Astrocyte of the hippocampus (primary cell): ENCODE measurements around the gene FIBCD1.
A peak's percentile ranks its signal among the peaks of the same experiment; 100 is the strongest.
"Not testable (repeated sequence)": the region's sequence is repeated elsewhere in the genome, so short reads cannot be mapped to it uniquely, and the experiment has no call there.

Source experiments
- DNase-seq: peaks from one replicate; pipeline ENCODE4 v3.0.0; 2011; ENCODE audit warnings: low read depth, low spot score

The FIBCD1 gene

DNA sequence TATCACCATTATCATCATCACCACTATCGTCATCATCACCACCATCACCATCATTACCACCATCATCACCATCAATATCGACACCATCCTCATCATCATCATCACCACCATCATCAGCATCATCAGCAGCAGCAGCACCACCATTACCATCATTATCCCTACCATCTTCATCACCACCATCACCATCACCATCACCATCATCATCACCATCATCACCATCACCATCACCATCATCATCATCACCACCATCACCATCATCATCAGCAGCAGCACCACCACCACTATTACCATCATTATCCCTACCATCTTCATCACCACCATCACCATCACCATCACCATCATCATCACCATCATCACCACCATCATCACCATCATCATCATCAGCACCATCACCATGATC lies 15.9 kb upstream of the FIBCD1 start:
- DNase-seq, result not testable (repeated sequence)

DNA sequence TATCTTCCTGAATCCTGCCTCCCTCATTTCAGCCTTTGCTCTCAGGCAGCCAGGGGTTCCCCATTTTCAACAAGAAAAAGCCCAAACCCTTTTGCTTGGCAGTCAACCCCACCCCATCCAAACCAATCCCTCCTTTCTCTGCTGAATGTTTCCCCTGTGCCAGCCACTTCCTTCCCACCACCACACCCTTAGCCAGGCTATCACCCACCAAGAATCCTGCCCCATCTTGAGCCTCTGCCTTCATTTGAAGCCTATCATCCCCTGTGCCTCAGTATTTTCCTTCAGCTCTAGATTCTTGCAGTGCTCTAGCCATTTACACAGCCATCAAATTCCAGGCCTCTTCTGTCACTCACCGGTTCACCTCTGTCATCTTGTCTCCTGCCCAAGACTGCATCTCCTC lies 15.3 kb upstream of the FIBCD1 start:
- DNase-seq, result no peak

DNA sequence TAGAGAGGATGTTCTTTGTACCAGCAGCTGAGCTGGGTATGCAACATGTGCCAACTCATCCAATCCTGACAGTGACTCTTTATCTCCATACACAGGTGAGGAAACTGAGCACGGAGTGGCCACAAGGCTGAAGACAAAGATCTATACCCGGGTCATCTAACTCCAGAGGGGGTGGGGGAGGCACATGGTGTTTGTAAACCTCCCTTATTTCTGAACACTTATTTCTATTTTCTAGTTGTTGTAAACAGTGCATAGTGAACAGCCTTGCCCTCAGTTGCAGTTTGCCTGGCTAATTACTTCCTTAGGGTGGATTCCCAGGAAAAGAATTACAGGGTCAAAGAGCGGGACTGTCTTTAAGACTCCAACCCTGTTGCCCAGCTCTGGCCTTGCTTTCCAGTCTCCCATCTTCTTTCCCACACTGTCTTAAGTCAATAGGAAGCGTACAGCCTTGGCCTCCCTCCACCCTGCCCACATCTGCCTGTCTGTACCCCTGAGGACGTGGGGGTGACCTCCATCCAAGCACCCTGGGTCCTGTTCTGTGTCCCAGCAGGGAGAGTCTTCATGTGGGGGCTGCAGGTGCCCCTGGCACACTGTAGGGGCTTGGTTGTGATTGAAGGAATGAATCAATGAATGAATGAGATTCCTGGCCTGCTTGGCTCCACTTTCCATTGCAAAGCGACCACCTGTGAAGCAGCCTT lies 13.2 kb upstream of the FIBCD1 start:
- DNase-seq, result no peak

DNA sequence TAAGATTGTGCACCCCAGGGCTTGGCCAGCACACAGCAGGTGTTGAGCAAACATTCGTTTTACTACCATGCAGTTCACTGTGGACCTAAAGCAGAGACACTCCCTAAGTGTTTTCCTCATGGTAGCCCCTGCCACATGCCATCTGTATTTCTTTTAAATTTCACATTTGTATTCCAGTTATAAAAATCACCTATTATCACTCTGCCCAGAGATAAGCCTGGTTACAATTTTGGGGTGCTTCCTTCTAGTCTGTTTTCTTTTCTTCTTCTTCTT lies 10.9 kb upstream of the FIBCD1 start:
- DNase-seq, result no peak

DNA sequence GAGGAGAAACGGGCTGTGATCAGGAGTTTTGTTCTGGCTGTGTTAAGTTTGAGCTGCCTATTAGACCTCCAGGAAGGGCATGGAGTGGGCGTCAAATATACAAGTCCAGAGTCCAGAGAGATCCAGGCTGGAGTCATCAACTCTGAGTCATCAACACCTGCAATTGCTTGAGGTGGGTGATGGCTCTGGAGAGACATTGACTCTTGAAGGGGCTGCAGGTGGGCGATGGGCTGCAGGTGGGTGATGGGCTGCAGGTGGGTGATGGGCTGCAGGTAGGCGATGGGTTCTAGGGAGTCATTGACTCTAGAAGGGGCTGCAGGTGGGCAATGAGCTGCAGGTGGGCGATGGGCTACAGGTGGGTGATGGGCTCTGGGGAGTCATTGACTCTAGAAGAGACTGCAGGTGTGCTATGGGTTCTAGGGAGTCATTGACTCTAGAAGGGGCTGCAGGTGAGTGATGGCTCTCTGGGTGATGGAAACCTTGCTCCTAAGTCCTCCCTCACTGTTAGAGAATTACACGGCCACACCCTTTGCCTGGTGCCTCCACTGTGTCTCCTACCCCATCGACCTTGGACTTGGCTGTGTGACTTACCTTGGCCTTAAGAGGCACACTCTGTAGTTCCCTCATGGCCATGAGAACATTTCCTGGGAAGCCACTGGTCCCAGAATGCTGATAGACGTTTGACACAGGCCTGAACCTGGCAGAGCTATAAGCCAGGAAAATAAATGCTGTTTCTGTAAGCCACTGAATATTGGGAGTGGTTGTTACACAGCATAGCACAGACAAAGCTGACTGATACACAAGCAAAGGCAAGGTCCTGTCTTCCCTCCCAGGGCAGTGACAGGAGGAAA lies 10.4 kb upstream of the FIBCD1 start:
- no peak for DNase-seq

DNA sequence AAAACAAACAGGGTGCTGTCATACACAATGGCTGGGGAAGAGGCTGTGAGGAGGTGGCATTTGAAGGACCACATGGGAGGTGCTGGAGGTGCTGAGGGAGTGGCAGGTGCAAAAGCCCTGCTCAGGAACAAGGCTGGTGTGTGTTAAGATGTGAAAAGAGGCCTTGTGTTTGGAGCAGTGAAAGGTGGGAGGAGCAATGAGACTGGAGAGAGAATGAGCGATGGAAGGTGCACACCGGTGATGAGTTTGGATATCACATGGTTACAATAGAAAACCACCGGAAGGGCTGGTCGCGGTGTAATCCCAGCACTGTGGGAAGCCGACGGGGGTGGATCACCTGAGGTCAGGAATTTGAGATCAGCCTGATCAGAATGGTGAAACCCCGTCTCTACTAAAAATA lies 9.2 kb upstream of the FIBCD1 start:
- no peak for DNase-seq

DNA sequence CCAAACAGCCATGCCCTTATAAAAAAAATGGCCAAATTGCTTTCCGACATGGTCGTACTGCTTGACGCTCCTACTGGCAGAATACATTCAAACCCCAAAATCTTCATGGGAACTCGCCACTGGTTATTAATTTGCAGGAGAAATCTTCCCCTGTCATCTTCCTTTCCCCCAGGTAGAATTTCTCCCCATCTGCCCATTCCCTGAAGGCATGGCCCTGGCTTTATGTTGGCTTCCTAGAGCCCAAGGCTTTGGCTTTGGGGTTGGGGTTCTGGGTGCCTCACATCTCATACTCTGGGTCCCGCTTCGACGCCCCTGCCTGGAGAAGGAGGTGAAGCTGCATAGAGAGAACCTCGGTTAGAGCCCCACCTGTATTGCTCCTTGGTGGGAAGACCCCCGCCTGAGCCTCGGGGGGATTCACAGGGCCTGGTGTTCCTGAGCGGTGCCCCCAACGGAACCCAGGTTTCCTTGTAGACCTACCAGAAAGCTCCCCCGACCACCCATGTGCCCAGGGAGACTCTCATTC lies 8.6 kb upstream of the FIBCD1 start:
- DNase-seq, result no peak

DNA sequence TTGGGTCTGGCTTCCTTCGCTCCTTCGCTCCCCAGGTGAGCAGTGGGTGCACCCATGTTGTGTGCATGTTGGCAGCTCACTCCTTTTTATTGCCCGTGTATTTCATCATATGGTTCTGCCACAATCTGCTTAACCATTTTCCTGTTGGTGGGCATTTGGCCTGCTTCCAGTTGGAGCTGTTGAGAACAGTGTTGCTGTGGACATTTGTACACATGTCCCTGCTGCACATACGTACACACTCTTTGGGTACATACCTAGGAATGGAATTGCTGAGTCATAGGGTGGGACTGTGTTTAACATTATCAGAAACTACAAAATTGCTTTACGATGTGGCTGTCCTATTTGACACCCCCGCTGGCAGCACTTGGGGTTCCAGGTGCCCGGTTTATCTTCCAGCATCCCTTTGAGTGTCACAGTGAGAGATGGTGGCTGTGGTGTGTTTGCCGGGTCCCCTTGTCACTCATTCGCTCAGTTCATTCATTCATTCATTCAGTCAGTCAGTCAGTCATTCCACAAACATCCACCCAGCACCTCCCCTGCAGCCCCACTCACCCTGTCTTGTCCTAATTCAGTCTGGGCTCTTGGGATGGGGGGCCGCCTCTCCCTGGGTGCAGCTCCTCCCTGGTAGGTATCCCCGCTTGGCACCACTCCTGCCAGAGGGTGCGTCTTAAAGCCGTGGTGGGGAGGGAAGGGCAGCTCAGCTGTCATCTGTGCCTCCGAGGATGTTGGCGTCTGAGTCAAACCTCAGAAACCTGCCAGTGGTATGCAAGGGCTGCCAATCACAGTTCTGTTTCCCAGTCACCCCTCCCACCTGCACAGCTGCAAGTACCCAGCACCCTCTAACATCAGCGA lies 7.9 kb upstream of the FIBCD1 start:
- DNase-seq, result no peak

DNA sequence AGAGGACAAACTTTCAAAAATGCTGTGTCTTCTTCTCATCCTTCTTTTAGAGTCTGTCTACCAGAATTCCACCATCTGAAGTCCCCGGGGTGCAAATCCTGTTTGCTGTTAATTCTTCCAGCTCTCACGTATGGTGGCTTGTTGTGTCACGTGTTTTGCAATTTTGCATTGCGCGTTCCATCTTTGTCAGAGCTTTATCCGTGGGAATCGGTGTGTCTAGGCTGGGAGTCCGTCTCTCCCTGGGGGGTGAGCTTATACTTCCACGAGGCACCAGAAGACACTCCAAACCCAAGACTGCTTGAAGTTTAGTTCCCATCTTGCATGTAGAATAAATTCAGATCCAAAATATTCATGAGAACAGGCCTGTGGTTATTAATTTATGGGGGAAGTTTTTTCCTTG lies 6.1 kb upstream of the FIBCD1 start:
- no peak for DNase-seq

DNA sequence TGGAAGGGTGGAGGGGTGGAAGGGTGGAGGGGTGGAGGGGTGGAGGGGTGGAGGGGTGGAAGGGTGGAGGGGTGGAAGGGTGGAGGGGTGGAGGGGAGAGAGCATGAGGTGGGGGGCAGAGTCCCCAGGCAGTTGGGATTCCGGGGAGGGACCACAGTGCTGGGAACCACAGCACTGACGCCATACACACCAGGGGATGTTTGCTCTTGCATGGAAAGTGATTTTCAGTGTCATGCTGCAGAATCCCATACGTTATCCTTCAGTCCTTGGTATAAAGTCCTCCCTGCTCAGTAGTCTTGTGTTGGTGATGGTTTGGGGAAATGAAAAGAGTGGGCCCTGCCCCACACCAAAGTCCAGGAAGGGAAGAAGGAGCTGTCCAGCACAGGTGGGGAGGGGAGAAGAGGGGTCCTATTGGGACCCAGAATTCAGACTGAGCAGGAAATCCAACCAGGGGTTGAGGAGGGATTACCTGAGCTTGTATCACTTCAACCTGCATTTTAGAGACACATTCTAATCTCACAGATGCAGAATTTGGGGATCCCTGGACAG lies 5.5 kb upstream of the FIBCD1 start:
- DNase-seq, result no peak

DNA sequence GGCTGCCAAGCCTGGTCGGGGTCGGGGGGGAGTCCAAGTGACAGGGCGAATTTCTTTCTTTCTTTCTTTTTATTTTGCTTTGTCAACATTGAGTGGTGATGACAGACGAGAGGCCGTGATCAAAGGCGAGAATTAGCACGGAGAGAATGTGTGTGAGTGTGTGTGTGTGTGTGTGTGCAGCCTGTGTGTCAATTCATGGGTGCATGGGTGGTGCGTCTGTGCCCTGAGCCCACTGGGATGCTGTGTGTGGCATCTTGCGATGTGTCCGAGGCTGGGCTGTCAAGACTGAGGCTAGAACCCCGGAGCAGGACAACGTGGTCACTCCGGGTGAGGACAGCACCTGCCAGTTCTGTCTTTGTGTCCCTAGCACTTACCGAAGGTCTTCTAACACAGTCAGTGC lies 4.7 kb upstream of the FIBCD1 start:
- no peak for DNase-seq

DNA sequence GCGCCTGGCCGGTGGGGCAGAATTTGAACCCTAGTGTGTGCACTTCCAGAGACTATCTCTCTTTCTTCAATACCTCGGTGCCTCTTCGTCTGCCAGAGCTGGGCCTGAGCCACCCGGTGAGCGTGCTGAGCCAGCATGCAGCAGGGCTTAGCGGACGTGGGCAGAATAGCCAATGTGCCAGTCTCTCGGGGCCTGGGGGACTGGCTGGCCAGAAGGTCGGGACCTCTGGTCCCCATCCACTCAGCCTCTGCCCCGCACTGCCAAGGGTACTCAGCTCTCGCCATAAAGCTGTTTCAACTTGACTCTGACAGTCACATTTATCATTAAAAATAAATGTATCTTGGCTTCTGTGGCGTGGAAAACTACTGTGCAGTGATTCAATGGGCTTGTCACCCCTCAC lies 4.2 kb upstream of the FIBCD1 start:
- no peak for DNase-seq

DNA sequence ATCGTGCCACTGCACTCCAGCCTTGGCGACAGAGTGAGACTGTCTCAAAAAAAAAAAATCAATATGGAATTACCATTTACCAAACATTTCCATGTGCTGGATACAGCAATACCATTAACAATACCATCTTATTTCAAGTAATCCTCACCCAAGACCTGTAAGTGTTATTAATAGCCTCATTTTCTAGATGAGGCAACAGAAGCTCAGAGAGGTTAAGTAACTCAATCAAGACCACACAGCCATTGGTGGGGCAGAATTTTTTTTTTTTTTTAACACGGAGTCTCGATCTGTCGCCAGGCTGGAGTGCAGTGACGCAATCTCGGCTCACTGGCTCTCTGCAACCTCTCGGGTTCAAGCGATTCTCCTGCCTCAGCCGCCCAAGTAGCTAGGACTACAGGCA lies 3.6 kb upstream of the FIBCD1 start:
- DNase-seq, result no peak

DNA sequence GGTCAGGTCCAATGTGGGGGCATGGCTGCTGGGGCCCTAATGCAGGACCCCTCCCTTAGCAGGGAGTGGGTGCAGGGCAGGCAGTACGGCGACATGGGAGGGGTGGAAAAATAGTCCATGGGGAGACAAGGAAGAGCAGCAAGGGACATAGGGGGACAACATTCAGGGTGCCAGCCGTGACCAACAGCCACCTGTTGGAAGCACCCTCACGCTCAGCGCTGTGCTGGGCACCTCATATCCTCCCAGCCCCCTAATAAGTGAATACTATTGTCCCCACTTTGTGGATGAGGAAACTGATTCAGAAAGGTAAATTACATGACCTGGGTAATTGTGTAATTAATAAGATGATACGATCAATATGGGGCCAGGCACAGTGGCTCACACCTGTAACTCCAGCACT lies 3.0 kb upstream of the FIBCD1 start:
- no peak for DNase-seq

DNA sequence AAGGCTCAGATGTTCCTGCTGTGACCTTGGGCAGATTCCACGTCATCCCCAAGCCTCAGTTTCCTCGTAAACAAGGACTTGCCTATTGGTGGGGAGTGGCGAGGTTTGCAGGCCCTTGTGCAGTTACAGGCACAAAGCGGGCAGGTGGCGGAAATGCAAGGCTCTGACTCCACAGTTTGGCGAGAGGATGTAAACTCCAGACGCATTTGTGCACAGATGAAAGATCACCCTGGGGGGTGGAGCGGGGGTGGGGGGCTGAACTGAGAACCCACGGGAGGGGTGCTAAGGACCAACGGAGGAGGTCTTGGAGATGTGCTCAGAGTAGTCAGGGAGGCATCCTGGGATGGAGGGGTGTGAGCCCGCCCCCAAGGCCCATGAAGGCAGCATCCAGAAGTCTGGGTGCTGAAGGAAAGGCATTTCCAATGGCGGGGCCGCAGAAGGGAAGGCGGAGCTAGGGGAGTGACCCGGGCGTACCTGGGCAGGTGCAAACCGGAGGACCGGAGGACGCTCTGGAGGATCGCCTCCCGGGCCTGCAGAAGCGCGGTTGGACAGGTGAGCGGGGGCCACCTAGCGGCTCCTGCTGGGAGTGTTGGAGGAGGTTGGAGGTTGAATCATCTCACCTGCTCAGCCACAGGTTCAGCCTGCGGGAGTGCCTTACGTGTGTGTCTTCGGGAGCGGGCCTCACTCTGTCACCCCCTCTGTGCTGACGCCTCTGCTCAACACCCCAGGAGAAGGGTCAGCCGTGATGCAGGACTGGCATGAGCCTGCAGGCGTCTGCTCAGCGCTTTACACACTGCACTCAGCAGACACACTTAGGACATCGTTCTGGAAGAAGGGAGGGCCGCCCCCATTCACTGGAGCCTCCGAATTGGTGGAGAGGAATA lies 1.9 kb upstream of the FIBCD1 start:
- DNase-seq, result peak; percentile 73

DNA sequence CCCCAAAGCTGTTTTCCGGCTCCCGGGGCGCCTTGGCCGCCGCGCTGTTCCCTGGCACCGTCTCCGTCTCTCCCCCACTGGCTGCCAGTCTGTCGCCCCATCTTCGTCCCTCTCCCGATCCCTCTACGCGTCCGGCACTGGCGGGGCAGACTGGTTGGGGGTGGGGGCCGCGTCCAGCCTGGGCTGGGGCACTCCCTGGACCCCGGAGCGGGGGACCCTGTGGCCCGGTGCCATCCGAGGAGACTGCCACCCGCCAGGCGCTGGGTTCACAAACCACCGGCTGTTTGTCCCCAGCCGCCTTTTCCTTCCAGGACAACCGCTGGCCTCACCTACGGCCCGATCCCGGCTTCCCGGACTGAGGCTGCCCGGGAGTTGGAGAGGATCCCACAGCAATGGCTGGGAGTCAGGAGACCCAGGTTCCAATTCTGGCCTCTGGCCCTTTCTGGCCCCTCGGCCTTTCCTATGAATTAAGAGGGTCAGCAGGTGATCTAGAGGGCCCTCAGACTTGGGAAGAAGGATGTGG lies 1.0 kb upstream of the FIBCD1 start:
- no peak for DNase-seq

DNA sequence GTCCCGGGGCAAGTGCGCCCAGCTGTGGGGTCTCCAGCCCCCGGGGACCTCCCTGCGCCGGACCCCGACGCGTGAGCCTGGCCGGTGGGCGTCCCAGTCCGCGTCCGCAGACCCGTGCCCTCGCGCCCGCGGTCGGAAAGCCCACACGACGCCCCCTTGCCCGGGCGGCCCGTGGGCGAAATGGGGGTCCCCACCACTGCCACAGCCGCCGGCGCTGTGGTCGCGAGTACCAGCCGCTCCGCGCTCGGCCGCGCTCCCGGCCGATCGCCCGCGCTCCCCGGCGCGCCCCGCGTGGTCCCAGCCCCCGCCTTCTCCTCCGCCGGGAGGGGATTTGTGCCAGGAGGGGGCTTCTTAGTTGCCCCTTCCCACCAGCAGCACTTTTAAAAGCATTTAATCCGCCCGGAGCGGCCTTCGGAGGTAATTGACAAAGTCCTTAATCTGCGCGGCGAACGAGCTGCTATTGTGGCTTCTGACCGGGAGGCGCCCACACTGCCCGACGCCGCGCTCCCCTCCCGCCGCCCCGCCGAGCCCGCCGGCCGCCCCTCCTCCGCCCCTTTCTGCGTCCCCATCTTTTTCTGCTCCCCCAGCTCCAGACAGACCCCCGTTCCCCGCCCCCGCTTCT lies 469 bp upstream of the FIBCD1 start:
- DNase-seq, result no peak

DNA sequence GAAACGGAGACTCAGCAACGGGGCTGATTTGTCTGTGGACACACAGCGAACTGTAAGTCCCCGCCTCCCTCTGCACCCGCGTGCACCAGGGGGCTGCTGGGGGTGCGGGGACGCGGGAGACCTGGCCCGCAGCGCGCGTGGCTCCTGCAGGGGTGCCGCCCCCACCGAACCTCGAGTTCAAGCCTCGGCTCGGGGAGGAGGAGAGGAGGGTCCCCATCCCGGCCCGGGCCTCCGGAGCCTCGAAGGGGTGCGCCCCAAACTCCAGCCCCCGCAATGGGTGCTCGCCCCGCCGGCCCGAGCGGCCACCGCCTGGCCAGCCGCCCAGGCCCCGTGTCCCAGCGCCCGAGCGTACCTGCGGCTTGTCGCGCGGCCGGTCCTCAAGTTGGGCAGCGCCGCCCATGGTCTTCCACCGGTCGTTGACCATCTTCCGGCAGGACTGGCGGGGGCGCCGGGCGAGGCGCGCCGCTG lies 829 bp downstream of the FIBCD1 start:
- DNase-seq, result no peak

DNA sequence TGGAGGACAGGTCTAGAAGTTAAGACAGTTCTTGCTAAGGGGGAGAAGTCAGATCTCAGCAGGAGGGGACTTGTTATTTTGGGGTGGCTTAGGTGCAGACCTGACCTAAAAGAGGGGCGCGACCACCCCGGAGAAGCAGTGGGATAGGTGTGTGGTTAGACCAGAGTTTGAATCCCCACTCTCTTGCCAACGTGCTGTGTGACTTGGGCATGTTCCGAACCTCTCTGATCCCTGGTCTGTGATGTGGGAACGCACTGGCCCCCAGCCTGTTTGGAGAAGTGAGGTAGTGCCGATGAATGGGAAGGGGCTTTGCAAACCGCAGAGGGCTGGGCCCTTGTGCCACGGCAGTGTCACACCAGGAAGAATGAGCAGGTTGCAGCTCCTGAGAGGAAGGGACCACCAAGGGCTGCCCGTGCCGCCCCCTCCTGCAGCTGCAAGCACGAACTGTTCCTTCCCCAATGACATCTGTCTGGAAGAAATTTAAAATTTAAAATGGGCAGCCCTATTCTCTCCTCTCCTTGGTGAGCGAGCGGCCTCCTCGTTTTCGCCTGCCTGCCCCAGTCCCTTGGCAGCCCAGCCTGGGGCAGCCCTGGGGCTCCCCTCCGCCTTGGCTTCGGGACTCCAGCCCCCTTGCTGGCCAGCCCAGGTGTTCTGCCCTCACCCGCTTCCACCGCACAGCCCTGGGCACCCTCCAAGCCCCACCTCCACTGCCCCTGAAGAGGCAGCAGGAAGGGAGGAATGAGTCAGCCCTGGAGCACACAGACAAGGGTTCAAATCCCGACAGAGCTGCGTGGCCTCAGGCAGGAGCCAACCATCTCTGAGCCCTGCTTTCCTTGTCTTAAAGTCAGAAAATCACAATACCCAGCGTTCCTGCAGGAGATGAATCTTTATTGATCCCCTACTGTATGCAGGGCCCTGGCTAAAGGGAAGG lies 1.6 kb downstream of the FIBCD1 start:
- DNase-seq, result no peak
